BE2C (cell line): ENCODE data around the gene ALDH8A1.

ENCODE experiments used
- DNase-seq: peaks from one replicate; pipeline ENCODE4 v3.0.0-alpha.2; 2020
- H3K27me3 ChIP-seq: fragments of 250-450 bp; sonication (Bioruptor Pico); 2 replicates; pipeline ENCODE4 v1.5.1; 2020; ENCODE audit warnings: mild to moderate bottlenecking
- H3K36me3 ChIP-seq: fragments of 250-450 bp; sonication (Bioruptor Pico); 2 replicates; pipeline ENCODE4 v1.5.1; 2020; ENCODE audit warnings: mild to moderate bottlenecking
- H3K4me1 ChIP-seq: fragments of 250-450 bp; sonication (Bioruptor Pico); 2 replicates; pipeline ENCODE4 v1.5.1; 2020
- H3K4me3 ChIP-seq: 2 replicates; pipeline ENCODE4 v1.5.1; 2011; ENCODE audit warnings: low read depth, low read length
- H3K9me3 ChIP-seq: fragments of 250-450 bp; sonication (Bioruptor Pico); 2 replicates; pipeline ENCODE4 v1.5.1; 2020
- CTCF ChIP-seq: IDR thresholded peaks from 2 replicates; pipeline ENCODE4 v1.5.1; 2012; ENCODE audit warnings: mild to moderate bottlenecking, low read depth, low read length

The ALDH8A1 gene

GRCh38 chr6:134928151-134928900 lies 21.6 kb downstream of the ALDH8A1 start:
- H3K4me3 ChIP-seq = no peak overlapping the region

GRCh38 chr6:134925800-134926199 lies 24.1 kb downstream of the ALDH8A1 start:
- Histone ChIP-seq H3K27me3 (no peaks in the 10 kb centered on the region), H3K4me3 (no peak overlapping the region), H3K4me1 (no peaks in the 10 kb centered on the region), H3K36me3 (no peaks in the 10 kb centered on the region), H3K9me3 (no peaks in the 10 kb centered on the region)
- TF ChIP-seq CTCF = no peak
- DNase-seq = no peak

More at GRCh38 chr6:134928151-134928900, 21.6 kb downstream of the ALDH8A1 start:
- H3K36me3 ChIP-seq = no peaks in the 10 kb centered on the region
- no peaks in the 10 kb centered on the region for H3K9me3 ChIP-seq
- no peaks in the 10 kb centered on the region for H3K4me1 ChIP-seq
- no peak for DNase-seq
- H3K27me3 ChIP-seq = no peaks in the 10 kb centered on the region
- TF ChIP-seq CTCF = no peak

- 0 out of 2 replicates have a peak, but pooled peaks cover 3% of the 10 kb centered on the region for H3K4me1 ChIP-seq
- no peak overlapping the region for H3K4me3 ChIP-seq
- TF ChIP-seq CTCF = no peak
- no peaks in the 10 kb centered on the region for H3K27me3 ChIP-seq
- DNase-seq = no peak
- no peaks in the 10 kb centered on the region for H3K9me3 ChIP-seq
- no peaks in the 10 kb centered on the region for H3K36me3 ChIP-seq
Observed at GRCh38 chr6:134921721-134922261, 28.1 kb downstream of the ALDH8A1 start.

GRCh38 chr6:134921276-134921675 lies 28.6 kb downstream of the ALDH8A1 start:
- H3K9me3 ChIP-seq = no peaks in the 10 kb centered on the region
- H3K4me1 ChIP-seq = 0 out of 2 replicates have a peak, but pooled peaks cover 3% of the 10 kb centered on the region
- TF ChIP-seq CTCF = no peak
- H3K36me3 ChIP-seq = no peaks in the 10 kb centered on the region
- H3K27me3 ChIP-seq = no peaks in the 10 kb centered on the region
- H3K4me3 ChIP-seq = no peak overlapping the region
- DNase-seq = no peak

- no peak for DNase-seq
- no peak for TF ChIP-seq CTCF
Observed at GRCh38 chr6:134920422-134920821, 29.5 kb downstream of the ALDH8A1 start.

GRCh38 chr6:134918418-134918961 lies 31.4 kb downstream of the ALDH8A1 start:
- Histone ChIP-seq H3K9me3 (no peaks in the 10 kb centered on the region), H3K4me1 (0 out of 2 replicates have a peak, but pooled peaks cover 3% of the 10 kb centered on the region), H3K36me3 (no peaks in the 10 kb centered on the region), H3K27me3 (no peaks in the 10 kb centered on the region), H3K4me3 (no peak overlapping the region)
- 0 out of 2 replicates have a peak, but pooled peaks have one; percentile 15 for TF ChIP-seq CTCF
- no peak for DNase-seq

More at GRCh38 chr6:134920422-134920821, 29.5 kb downstream of the ALDH8A1 start:
- Histone ChIP-seq H3K4me3 (no peak overlapping the region), H3K27me3 (no peaks in the 10 kb centered on the region), H3K4me1 (0 out of 2 replicates have a peak, but pooled peaks cover 3% of the 10 kb centered on the region), H3K36me3 (no peaks in the 10 kb centered on the region), H3K9me3 (no peaks in the 10 kb centered on the region)
